Stimulated activated CD4-positive, alpha-beta T cell treated with anti-CD3 and anti-CD28 coated beads, Interleukin-15, amount 100 ng/mL, for 48 hours (primary cell): ENCODE measurements around the gene ASXL1.

Source experiments
- DNase-seq, 2 donors: peaks; one replicate each; pipeline ENCODE4 v3.0.0-alpha.2; 2020; ENCODE audit warnings: low read depth in 2 of 2

ASXL1 gene

GRCh38 chr20:32480371-32481241 is 122.5 kb downstream of the ASXL1 start:
- no peak for DNase-seq

- no peak for DNase-seq
Observed at GRCh38 chr20:32481311-32482142, 123.4 kb downstream of the ASXL1 start.

- no peak for DNase-seq
Observed at GRCh38 chr20:32482143-32482441, 124.0 kb downstream of the ASXL1 start.

GRCh38 chr20:32482442-32483261 is 124.5 kb downstream of the ASXL1 start:
- no peak for DNase-seq

- DNase-seq, result peak; percentile 12 to 46
Observed at GRCh38 chr20:32483351-32484224, 125.5 kb downstream of the ASXL1 start.

GRCh38 chr20:32484225-32484957 is 126.3 kb downstream of the ASXL1 start:
- no peak for DNase-seq

GRCh38 chr20:32484958-32485769 is 127.0 kb downstream of the ASXL1 start:
- DNase-seq, result peak; percentile 64 to 71

- no peak for DNase-seq
Observed at GRCh38 chr20:32485770-32486478, 127.8 kb downstream of the ASXL1 start.

- no peak for DNase-seq
Observed at GRCh38 chr20:32487381-32487780, 129.2 kb downstream of the ASXL1 start.

GRCh38 chr20:32488066-32488838 is 130.1 kb downstream of the ASXL1 start:
- DNase-seq, result no peak
